Measurements from ENCODE around the gene LIMS2.

GRCh38 chr2:127643439-127644065, 31.8 kb downstream of the LIMS2 start:
- TF ChIP-seq CTCF (IDR thresholded peaks at IDR 0.05 in 4 of 5, conservative IDR thresholded peaks at IDR 0.05 in 1 of 5) = no peak
- no peak for TF ChIP-seq POLR2A (IDR thresholded peaks at IDR 0.05)

All from gastrocnemius medialis (tissue), 4 donors.